Esophagus (tissue), 2 donors: ENCODE results near the gene GAS6. TPM values are rescaled to one million over a fixed set of nuclear protein-coding genes. Genes with fewer than 3 reads are reported as not detected.
"Not testable (repeated sequence)": the region's sequence is repeated elsewhere in the genome, so short reads cannot be mapped to it uniquely, and the experiment has no call there.

Experiments used
- H3K27ac ChIP-seq, 2 donors: one replicate each; pipeline ENCODE4 v1.5.1; 2013; ENCODE audit warnings: low read depth in 2 of 2, mild to moderate bottlenecking in 2 of 2, inconsistent platforms in 1 of 2, low read length in 1 of 2, moderate library complexity in 1 of 2
- H3K27me3 ChIP-seq, 2 donors: one replicate each; pipeline ENCODE4 v1.6.1; 2013; ENCODE audit warnings: low read length in 2 of 2, control low read depth in 1 of 2, mild to moderate bottlenecking in 1 of 2; ENCODE audit not compliant: insufficient read depth in 2 of 2, control insufficient read depth in 1 of 2
- H3K36me3 ChIP-seq, 2 donors: one replicate each; pipeline ENCODE4 v1.6.1; 2013; ENCODE audit warnings: low read length in 1 of 2; ENCODE audit not compliant: control insufficient read depth in 2 of 2, insufficient read depth in 2 of 2
- H3K4me1 ChIP-seq, 2 donors: one replicate each; pipeline ENCODE4 v1.6.1; 2013; ENCODE audit warnings: low read length in 1 of 2; ENCODE audit not compliant: control insufficient read depth in 2 of 2, insufficient read depth in 2 of 2
- H3K4me3 ChIP-seq, 2 donors: one replicate each; pipeline ENCODE4 v1.5.1; 2013; ENCODE audit warnings: low read length in 2 of 2, mild to moderate bottlenecking in 2 of 2, low read depth in 1 of 2, moderate library complexity in 1 of 2
- H3K9me3 ChIP-seq, 2 donors: one replicate each; pipeline ENCODE4 v1.6.1; 2013; ENCODE audit warnings: mild to moderate bottlenecking in 2 of 2, low read depth in 1 of 2, low read length in 1 of 2, moderate library complexity in 1 of 2; ENCODE audit not compliant: control insufficient read depth in 2 of 2, insufficient read depth in 1 of 2
- WGBS, 2 donors: extraction: QIAGEN DNeasy Blood & Tissue Kit; methylation state at CpG; one replicate each; pipeline ENCODE4 v1.1.7; 2013; 5-methylcytosine and 5-hydroxymethylcytosine counted together
- polyA plus RNA-seq, 2 donors: library from polyadenylated mRNA; stranded (reverse); fragments of 200-250 nt; gene quantifications; one replicate each; pipeline ENCODE4 v1.2.3, GENCODE V29; 2013
- donor health status: healthy with polysubstance abuse.
- donor health status: Bipolar disorder and iron deficiency.

GAS6 gene
- polyA plus RNA-seq, result 10 to 100 TPM; 47.3 to 56.5 TPM

DNA sequence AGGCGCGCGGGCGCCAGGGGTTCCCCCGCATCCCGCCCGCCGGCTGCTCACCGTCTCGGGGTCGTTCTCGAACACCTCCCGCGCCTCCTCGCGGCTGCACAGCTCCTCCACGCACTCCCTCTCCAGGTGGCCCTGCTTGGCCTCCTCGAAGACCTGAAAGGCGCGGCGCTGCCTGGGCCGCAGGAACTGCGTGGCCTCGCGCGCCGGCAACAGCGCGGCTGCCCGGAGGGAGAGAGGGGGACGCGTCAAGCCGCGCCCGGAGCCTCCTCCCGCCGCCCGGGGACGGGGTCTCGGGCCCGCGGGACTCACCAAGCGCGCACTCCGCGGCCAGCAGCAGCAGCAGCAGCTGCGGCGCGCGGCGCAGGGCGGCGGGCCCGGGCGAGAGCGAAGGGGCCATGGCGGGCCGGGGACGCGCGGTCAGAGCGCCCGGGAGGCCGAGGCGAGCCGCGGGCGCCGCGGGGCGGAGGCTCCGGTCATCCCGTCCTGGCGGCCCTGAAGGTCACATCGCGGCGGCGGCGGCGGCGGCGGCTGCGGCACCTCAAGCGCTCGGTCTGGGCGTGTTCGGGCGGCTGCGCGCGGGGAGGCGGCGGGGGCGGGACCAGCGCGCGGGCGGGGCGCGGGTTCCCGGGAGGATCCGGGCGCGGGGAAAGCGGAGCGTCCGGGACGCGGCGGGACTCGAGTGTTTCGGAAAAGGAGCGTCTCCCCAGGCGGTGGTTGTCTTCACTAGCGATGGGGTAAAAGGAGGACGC is at the start of gene GAS6:
Gene GAS6, minus strand, starts transcription at position 553 of the 749 bp plus-strand sequence. Its CDS starts 156 bp downstream, at position 397.
- Histone ChIP-seq H3K36me3 (peaks cover 0 to 7% of the 10 kb centered on the region in 2 donors), H3K4me3 (peak within 1 kb of the TSS; percentile 72 to 74), H3K4me1 (peaks cover 3 to 16% of the 10 kb centered on the region in 2 donors), H3K9me3 (no peaks in the 10 kb centered on the region), H3K27me3 (no peaks in the 10 kb centered on the region), H3K27ac (peak within 1 kb of the TSS; percentile 82)
- 1% methylated on average over 106 to 116 of the region's 116 CpGs for WGBS, 2 donors

DNA sequence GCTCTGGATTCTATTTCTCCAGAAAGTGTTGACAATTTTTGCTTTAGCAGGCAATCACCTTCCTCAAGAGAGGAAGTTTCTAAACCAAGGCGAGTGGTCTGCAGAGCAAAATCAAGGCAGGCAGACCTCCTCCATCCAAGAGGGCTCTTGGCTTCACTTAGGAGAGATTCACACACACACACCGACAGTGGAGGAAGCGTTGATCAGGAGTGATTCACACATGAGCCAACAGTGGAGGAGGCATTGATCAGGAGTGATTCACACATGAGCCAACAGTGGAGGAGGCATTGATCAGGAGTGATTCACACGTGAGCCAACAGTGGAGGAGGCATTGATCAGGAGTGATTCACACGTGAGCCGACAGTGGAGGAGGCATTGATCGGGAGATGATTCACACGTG is 49.5 kb upstream of the GAS6 start:
- 58 to 65% methylated on average over 8 of the region's 8 CpGs for WGBS, 2 donors
- not testable (repeated sequence) for H3K4me1 ChIP-seq, H3K27me3 ChIP-seq

DNA sequence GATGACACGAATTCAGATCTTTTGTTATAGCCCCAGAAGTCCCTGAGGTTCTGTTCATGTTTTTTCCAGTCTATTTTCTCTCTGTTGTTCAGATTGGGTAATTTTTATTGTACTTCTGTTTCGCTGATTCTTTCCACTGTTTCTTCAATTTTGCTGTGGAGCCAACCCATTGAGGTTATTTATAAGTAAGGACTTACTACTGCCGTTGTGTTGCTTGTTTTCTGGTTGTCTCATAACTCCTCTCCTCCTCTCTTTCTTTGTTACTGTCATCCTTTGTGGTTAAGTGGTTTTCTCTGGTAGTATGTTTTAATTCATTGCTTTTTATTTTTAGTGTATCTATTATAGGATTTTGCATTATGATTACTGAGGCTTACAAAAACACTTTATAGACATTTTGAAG is 48.7 kb upstream of the GAS6 start:
- Histone ChIP-seq H3K27ac (no peak overlapping the region), H3K9me3 (peaks cover 0 to 11% of the 10 kb centered on the region in 2 donors), H3K36me3 (no peaks in the 10 kb centered on the region), H3K4me3 (no peak overlapping the region), H3K27me3 (peaks cover 0 to 7% of the 10 kb centered on the region in 2 donors), H3K4me1 (no peaks in the 10 kb centered on the region)
- WGBS, 2 donors, result 69 to 75% methylated on average over 3 of the region's 3 CpGs

More for the DNA sequence above, 49.5 kb upstream of the GAS6 start:
- H3K9me3 ChIP-seq, result peaks cover 0 to 11% of the 10 kb centered on the region in 2 donors
- H3K36me3 ChIP-seq, H3K4me3 ChIP-seq, H3K27ac ChIP-seq: not testable (repeated sequence)

DNA sequence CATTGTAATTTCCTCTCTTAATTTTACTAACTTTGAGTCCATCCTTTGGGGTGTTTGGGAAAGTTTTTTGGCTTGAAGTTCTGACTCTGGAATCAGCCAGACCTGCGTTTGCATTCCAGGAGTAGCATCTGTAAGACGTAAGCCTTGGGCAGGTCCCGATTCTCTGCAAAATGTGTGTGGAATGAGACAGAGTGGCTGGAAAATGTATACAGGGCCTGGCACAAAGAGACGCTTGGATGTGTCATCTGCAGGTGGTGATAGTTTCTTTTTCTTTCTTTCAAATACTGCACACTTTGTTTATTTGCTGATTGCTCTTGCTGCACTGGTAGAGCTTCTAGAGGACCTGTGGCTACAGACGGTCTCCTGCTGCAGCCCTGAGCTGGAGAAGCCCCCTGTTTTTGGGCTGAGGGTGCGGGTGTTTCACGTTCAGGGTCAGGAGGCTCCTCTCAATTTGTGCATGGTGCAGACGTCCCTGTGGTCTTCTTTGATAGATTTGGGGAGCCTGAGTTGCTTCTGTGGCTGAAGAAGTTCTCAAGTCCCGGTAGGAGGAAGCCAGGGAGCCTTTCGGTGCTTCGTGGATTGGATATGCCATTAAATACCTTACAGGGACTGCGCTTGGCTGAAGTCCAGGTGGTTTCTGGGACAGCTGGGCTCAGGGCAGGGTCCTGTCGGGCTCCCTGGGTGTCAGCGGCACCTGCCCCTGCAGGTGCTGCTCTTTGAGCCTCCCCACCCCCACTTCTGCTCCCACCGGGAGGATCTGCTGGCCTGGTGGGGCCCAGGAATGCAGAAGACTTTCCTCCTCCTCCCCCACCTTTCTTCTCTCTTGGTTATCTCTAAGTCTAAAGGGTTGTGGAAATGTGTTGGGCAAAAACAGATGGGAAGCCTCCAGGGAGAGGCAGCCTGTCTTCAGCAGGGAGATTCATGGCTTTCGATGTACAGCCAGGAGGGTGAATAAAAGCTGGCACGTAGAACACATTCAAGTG is 44.0 kb upstream of the GAS6 start:
- 49 to 55% methylated on average over 17 of the region's 17 CpGs for WGBS, 2 donors
- Histone ChIP-seq H3K9me3 (no peaks in the 10 kb centered on the region), H3K27ac (no peak overlapping the region), H3K36me3 (no peaks in the 10 kb centered on the region), H3K27me3 (no peaks in the 10 kb centered on the region), H3K4me3 (no peak overlapping the region), H3K4me1 (no peaks in the 10 kb centered on the region)

DNA sequence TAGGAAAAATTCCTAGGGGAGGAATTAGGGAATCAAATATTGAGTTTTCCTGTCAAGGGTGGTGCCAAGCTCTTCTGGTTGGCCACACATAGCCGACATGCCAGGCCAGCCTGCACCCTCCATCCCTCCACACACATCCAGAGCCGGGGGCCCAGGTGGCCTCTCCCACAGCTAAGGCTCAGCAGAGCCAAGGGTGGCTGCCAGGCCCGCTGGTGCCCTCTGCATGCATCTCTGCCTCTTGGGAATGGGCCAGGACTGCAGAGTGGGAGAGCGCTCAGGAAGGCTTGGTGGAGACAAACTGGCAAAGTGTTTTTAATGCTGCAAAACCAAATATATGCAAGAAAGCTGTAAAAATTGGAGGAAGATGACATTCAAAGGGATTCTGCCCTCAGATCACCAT is 42.7 kb upstream of the GAS6 start:
- Histone ChIP-seq H3K27me3 (no peaks in the 10 kb centered on the region), H3K36me3 (no peaks in the 10 kb centered on the region)

DNA sequence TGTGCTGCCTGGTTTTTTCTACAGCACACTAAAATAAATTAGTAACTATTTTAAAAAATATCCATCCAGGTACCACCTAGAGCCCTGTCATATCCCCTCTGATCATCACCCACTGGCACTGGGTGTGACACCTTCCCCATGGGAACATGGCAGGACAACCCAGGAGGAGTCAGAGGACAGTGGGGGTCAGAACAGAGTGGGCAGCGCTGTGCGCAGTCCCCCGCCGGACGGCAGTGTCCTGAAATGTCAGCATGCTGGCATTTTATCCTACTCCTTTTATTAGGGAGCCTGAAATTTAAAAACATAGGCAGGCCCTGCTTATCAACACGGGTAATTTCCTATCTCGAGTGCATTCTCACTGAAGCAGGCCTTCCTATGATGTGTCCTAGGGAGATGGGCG is 42.1 kb upstream of the GAS6 start:
- WGBS, 2 donors, result 81 to 89% methylated on average over 8 of the region's 8 CpGs
- no peak overlapping the region for H3K27ac ChIP-seq
- H3K27me3 ChIP-seq, result no peaks in the 10 kb centered on the region
- H3K4me1 ChIP-seq, result no peaks in the 10 kb centered on the region
- no peaks in the 10 kb centered on the region for H3K36me3 ChIP-seq
- no peak overlapping the region for H3K4me3 ChIP-seq
- no peaks in the 10 kb centered on the region for H3K9me3 ChIP-seq

More for the DNA sequence above, 42.7 kb upstream of the GAS6 start:
- Histone ChIP-seq H3K27ac (peak overlapping the region in 1 of 2 donors; percentile 40), H3K4me3 (no peak overlapping the region), H3K4me1 (no peaks in the 10 kb centered on the region), H3K9me3 (no peaks in the 10 kb centered on the region)
- WGBS, 2 donors, result 53 to 63% methylated on average over 4 of the region's 4 CpGs

DNA sequence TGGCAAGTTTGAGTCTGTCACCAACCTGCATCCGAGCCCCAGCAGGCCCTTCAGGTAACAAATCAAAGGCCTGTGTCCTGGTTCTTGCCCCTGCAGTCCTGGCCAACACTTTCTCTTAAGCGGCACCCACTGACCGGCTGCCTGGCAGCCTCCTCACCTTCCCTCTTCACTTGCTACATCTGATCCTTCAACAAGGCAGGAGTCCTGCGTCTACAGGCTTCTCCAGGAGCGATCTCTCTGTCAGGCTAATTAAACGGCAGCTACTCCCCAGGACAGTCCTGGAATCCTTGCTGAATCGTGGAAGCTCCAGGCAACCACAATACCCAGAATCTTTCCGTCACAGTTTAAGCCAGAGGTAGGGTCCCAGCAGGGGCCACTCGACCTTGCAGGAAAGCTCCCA is 41.1 kb upstream of the GAS6 start:
- Histone ChIP-seq H3K4me1 (no peaks in the 10 kb centered on the region), H3K36me3 (no peaks in the 10 kb centered on the region), H3K4me3 (no peak overlapping the region), H3K27ac (peak overlapping the region in 1 of 2 donors; percentile 5), H3K9me3 (no peaks in the 10 kb centered on the region), H3K27me3 (no peaks in the 10 kb centered on the region)
- 84 to 89% methylated on average over 9 of the region's 9 CpGs for WGBS, 2 donors

DNA sequence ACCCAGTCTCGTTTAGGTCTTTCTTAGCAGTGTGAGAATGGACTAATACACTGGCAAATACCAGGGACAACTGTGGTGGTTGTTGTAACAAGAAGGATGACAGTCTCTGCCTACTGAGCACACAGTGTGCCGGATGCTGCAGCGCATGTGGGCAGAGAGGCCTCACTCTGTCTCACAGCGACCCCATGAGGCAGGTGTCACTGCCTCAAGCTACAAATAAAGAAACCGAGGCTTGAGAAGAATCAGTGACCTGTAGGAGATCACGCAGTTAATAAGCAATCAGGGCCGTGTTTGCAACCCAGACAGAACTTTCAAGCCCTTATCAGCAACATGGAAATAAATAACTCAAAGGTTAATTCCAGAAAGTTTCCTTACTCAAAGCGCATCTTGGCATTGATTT is 40.5 kb upstream of the GAS6 start:
- H3K36me3 ChIP-seq, result no peaks in the 10 kb centered on the region
- 57 to 64% methylated on average over 8 of the region's 8 CpGs for WGBS, 2 donors
- H3K4me3 ChIP-seq, result no peak overlapping the region
- H3K27ac ChIP-seq, result peak overlapping the region in 1 of 2 donors; percentile 5
- H3K27me3 ChIP-seq, result no peaks in the 10 kb centered on the region
- no peaks in the 10 kb centered on the region for H3K9me3 ChIP-seq
- no peaks in the 10 kb centered on the region for H3K4me1 ChIP-seq

DNA sequence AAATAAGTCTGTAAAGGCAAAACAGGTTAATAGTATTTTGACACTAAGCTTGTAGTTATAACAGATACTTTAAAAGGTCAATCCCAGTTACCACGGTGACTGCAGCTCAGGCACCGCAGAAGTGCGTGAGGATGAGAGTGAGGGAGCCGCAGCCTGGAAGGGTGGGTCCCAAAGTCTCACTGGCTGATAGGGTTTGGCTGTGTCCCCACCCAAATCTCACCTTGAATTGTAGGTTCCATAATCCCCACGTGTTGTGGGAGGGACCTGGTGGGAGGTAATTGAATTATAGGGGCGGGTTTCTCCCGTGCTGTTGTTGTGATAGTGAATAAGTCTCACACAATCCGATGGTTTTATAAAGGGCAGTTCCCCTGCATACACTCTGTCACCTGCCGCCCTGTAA is 40.0 kb upstream of the GAS6 start:
- H3K4me1 ChIP-seq, result no peaks in the 10 kb centered on the region
- H3K27ac ChIP-seq, result peak overlapping the region; percentile 5 to 68
- no peaks in the 10 kb centered on the region for H3K9me3 ChIP-seq
- H3K27me3 ChIP-seq, result no peaks in the 10 kb centered on the region
- WGBS, 2 donors, result 73 to 81% methylated on average over 9 of the region's 9 CpGs
- no peaks in the 10 kb centered on the region for H3K36me3 ChIP-seq
- H3K4me3 ChIP-seq, result no peak overlapping the region
